ENCODE data around the gene NAGPA.

DNA sequence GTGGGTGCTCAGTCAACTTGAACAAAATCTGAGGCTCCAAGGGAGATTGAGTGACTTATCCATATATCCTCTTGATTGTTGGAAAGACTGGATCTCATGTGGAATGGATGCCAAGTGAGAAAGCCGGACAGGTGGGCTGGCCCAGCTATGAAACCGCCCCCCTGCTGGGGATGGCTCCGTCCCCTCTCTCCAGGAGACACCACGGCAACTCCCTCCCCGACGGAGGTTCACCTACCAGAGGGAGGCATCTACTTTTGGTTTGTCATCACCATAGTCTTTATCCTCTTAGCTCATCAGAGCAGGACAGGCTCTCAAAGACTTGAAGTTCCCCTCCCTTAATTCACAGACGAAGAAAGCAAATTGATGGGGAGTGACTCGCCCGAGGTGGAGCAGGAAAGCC, 36.1 kb upstream of the NAGPA start:
- TF ChIP-seq EZH2 (IDR thresholded peaks at IDR 0.05; ENCODE audit: insufficient read depth, low read length): no peak
- no peak for TF ChIP-seq CTCF (IDR thresholded peaks at IDR 0.05; ENCODE audit: insufficient read depth, low read depth, low read length)
